ENCODE measurements around the gene DPF3.

DPF3 gene

DNA sequence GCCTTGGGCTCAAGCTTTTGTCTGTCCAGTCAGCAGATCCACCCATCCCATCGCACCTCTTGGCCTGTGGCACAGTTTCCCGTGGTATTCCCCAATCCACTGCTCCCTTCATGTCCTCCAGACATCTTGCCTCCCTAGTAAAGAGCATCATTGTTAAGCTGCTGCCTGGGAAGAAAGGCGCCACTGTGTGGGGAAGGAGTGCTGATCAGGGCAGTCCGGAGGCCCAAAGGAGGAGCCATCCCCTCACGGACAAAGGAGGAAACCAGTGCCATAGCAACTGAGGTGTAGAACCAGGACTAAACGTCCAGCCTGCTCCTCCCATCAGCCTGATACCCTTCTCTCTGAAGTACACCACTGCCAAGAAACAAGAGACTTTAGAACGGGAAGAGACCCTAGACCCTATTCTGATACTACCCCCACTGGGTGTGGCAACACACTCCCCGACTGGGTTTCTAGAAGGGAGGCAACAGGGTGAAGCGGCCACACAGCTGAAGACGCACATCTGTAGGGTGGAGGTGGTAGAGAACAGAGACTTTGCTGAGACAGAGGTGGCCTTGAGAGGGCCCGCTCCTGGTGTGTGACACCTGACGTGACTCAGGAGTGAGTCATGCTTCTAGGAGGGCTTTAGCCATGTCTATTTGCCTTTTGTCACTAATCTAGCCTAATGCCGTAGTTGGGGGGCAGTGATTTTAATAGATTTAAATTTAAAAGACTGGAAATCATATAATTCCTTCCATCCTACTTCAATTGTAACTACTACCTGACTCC lies 185.0 kb downstream of the DPF3 start:
- FAIRE-seq, result no peak

- no peak for FAIRE-seq
Observed at GRCh38 chr14:72708222-72708621, 185.7 kb downstream of the DPF3 start.

- no peak for FAIRE-seq
Observed at GRCh38 chr14:72706485-72706884, 187.4 kb downstream of the DPF3 start.

DNA sequence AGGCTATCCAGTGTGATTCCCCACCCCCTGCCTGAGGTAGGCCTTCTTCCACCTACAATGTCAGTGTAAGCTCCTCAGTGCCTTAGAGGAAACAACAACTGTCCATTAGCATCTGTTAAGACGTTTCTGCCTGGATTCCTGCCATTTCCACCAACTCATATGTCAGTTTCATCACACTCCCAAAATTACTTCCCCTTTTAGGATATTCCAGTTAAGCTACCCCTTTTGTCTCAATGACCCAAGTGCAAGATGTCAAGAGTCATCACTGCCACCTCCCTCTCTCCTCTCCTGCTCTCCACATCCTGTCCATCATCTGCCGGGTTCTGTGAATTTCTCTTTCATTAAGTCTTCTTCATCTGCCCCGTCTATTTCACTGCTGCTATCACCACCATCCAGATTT lies 189.4 kb downstream of the DPF3 start:
- no peak for FAIRE-seq

DNA sequence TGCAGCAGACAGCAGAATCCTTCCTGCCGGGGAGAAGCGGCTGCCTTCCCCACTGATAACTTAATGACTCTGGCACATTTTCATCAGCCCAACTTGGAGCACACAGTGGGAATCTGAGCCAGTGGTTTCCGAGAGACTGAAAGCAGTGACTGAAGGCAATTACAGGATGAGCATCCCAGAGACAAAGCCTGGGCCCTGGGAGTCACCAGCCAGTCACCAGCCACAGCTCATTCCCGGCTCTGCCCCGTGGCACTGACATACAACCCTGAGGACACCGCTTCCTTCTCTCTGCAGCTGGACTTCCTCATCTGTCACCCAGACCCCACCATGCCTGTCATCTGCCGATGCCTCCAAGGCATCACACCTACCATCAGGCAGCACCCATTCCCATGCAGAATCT lies 192.3 kb downstream of the DPF3 start:
- no peak for FAIRE-seq

GRCh38 chr14:72701237-72701565 lies 192.7 kb downstream of the DPF3 start:
- no peak for FAIRE-seq

DNA sequence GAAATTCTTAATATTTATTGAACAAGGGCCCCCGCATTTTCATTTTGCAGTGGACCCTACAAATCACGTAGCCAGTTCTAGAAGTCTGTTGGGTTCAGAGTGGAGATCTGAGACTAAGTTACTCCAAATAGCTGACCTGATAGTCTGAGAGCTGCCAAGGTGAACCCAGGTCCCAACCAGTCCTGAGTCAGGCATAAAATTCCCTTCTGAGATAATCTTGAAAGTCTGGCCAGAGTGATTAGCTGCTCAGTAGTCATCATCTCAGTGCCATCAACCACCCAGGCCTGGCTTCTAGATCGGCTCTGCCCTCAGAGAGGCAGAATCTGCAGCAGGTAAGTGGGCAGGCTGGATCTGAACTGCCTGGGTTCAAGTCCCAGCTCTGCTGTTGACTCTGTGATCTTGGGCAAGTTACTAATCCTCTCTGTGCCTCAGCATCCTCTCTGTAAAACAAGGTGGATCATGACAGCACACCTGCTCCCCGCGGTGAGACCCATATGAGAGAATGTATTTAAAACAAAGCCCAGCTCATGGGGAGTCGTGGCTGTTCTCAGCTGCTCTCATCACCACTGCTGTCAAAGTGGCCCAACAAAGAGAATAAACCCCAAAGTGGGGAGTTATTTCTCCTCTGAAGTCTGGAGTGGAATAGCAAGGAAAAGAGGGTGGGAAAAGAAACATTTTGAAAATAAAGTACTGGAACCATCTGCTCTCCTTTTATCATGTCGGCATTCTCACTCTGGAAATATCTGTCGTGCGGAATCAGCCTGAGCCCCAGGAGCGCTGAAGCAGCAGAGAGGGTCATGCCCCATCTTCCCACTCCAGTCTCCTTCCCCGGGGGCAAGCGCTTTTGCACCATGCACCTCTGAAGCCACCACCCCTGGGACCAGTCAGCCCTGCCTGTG lies 193.3 kb downstream of the DPF3 start:
- FAIRE-seq, result no peak

GRCh38 chr14:72699852-72700257 lies 194.0 kb downstream of the DPF3 start:
- no peak for FAIRE-seq

DNA sequence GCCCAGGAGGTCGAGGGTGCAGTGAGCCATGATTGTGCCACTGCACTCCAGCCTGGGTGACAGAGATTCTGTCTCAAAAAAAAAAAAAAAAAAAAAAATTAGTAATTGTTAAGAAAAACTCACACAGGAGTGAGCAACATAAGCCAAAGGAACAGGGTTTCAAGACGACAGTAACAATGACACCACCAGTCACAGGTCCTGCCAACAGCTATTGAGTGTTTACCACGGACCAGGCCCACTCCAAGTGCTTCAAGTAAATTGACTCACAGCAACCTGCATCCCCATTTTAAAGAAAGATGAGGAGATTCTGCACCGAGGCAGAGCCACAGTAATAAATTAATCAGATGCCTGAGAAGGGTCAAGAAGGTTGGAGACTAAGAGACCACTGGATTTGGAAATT lies 194.5 kb downstream of the DPF3 start:
- FAIRE-seq, result no peak

- FAIRE-seq, result no peak
Observed at GRCh38 chr14:72692696-72693095, 201.2 kb downstream of the DPF3 start.

- FAIRE-seq, result no peak
Observed at GRCh38 chr14:72690324-72690723, 203.6 kb downstream of the DPF3 start.

DNA sequence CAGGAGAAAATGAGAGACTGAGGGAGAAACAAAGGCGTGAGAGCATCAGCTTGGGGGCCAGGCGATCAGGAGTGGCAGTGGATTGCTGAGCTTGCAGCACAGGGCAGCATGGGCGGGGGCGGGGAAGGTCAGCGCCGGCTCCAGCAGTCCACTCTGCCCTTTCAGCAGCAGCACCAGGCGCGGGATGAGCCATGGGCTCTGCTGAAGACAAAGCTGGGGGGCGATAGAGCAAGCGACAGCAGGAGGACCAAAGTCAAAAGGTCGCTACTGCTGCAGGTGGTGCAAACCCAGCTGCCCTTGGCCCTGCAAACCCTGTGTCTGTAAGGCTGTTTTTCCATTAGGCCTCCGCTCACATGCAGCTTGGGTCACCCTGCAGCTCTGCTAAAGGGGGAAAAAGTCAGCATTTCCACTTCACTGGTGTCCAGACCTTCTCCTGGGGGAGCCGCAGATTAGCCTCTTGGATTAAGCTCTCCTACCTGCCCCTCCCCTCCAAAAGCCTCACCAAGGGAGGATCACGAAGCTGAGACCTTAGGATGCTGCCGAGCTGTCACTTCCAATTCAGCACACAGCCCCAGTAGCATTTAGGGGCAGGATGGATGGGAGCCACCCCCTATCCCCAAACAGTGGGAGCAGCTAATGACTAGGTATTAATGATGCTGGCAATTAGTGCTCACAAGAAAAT lies 204.8 kb downstream of the DPF3 start:
- FAIRE-seq, result no peak

DNA sequence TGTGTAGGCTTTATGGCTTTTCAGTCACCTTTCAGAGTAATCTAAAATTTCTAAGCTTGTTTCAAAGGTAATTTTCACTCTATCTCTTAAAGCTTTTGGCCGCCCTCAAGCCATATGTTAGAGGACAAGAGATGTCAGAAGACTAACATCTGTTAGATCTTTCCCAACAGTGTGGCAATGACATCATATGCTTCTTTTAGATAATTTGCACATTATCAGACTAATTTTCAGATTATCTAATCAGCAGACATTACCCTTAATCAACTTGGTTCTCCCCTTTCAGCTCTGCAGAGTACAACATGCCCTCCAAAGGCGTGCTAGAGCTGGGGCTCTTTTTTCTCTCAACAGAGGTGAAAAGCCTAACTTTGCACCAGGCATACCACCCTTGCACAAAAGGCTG lies 207.1 kb downstream of the DPF3 start:
- no peak for FAIRE-seq

GRCh38 chr14:72686101-72686500 lies 207.8 kb downstream of the DPF3 start:
- FAIRE-seq, result no peak

DNA sequence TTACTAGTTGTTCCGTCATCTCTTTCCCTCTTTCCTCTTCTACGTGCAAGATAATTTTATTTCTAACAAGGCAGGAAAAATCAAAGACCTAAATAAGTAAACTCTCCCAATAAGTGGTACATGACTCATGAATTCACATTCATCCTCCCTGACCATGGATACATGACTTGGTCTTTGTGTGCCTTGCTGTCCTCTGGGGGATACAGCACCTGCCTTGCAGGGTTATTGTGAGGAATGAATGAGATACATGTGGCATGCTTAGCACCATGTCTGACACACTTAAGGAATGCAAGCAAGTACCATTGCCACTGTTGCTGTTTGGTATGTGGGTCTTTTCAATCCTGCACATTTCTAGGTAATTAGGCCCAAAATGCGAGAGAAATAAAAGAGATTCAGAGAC lies 208.4 kb downstream of the DPF3 start:
- no peak for FAIRE-seq

- no peak for FAIRE-seq
Observed at GRCh38 chr14:72683787-72684186, 210.1 kb downstream of the DPF3 start.

DNA sequence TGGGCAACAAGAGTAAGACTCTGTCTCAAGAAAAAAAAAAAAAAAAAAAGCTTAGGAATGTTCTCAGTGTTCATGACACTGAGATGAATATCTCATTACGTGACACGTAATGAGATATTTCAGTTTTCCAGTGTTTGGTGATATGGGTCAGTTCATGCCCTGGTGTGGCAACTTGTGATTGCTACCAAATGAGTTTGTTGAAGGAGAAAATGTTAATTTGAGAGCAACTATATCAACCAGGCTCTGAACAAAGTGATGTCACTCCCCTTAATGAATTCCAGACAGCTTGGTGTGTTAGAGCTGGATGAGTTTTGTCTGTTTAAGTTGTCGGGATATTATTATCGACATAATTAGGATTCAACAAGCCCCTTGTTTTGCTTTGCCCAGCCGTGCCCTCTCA lies 211.7 kb downstream of the DPF3 start:
- FAIRE-seq, result no peak

GRCh38 chr14:72680853-72681640 lies 212.9 kb downstream of the DPF3 start:
- FAIRE-seq, result no peak

- no peak for FAIRE-seq
Observed at GRCh38 chr14:72679536-72680151, 214.3 kb downstream of the DPF3 start.

DNA sequence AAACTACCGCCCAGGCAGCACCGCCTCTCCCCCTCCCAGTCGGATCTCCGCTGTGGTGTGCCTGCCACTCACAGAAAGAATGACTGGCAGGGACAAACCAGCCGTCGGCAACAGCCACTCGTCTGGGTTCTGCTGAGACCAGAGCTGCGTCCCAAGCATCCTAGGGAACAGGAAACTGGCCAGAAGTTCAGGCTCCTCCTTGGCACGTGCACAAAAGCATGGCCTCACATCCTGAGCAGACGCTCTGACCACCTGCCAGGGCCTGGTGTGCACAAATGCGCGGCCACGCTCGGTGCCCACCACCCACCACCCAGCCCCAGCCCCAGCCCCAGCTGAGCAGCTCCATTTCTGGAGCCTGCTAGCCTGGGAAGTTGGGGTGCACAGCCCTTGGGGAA lies 214.8 kb downstream of the DPF3 start:
- no peak for FAIRE-seq

DNA sequence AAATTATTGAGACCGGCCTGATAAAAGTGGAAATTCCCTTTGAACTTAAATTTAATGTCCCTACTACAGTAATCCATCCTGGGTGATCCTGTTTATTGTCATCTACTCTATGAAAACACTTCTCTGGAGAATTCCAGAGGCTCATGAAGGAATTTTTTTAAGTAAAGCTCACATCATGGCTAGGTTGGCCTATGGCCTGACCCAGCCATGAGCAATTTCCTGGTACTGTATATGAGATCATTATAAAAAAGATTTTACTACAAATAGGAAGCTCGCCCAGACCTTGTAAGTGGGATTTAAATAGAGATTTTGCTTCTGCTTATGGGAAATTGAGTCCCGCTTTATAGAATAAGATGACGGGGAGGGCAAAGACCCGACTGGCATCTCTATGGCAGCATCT lies 215.5 kb downstream of the DPF3 start:
- FAIRE-seq, result no peak

GRCh38 chr14:72677664-72678063 lies 216.2 kb downstream of the DPF3 start:
- no peak for FAIRE-seq

Measured in endometrium (tissue), 2 donors.